NOMO-1 treated with dmso at 0.1 percent for 144 hours (cell line): Measurements from ENCODE around the gene ORAI1.
"Not testable (repeated sequence)": the region's sequence is repeated elsewhere in the genome, so short reads cannot be mapped to it uniquely, and the experiment has no call there.

ENCODE experiments used
- DNase-seq: peaks from one replicate; lab custom pipeline; 2025; ENCODE audit not compliant: unreplicated experiment; lab: John Stamatoyannopoulos, UW

The ORAI1 gene

DNA sequence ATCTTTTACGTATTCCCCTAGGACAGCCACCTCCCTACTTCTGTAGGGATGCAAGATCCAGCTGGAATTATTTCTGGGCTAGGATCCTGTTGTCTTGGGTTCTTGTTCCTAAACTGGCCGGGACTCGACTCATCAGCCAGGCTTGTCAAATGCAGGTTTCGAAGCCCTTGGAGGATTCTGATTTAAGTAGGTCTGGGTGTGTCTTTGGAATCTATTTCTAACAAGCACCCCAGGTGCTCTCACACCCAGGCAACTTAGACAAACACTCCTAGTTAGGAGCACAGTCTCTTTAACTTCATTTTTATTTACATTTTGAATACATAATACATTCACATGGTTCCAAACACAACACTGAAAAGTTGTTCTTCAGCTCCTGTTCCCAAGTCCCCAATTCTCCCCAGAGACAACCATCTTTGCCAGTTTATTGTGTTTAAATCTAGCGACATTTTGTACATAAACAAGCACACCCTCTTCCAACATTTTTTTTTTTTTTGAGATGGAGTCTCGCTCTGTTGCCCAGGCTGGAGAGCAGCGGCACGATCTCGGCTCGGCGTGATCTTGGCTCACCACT lies 22.2 kb downstream of the ORAI1 start:
- no peak for DNase-seq

GRCh38 chr12:121649322-121649721 lies 23.0 kb downstream of the ORAI1 start:
- no peak for DNase-seq

DNA sequence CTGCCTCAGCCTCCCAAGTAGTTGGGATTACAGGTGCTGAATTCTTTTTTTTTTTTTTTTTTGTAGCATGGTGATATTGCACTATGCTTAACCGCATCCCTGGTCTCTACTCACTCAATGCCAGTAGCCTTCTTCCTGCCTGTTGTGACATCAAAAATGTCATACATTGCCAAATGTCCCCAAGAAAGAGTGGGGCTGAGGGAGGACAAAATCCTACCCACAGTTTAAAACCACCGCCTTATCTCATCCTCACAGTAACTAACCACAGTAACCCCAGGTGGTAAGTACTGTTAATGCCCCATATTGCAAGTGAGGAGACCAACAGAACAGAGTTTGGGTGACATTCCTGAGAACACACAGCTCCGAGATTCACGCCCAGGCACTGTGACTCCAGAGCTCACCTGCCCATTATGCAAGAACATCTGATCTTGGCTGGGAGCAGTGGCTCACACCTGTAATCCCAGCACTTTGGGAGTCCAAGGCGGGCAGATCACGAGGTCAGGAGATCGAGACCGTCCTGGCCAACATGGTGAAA lies 23.6 kb downstream of the ORAI1 start:
- peak; percentile 80 for DNase-seq

DNA sequence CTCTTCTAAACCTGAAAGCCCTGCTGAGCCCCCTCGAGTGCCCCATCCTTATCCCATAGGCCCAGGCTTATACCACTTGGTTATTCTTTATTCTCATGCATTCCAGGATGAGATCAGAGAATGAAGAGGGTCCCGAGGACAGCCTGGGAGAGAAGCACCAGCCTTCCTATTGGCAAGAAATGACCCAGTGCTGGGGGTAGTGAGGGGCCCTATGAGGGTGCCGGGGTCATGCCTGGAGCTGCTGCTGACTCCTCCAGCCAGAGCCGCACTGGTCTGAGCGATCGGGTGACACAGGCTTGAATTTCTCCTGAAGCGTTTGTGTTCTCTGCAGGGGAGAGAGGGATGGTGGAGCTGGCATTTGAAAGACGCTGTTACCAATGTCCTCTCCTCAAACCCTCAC lies 25.0 kb downstream of the ORAI1 start:
- no peak for DNase-seq

- DNase-seq, result no peak
These were observed 26.6 kb downstream of the ORAI1 start for GRCh38 chr12:121652767-121653497.

DNA sequence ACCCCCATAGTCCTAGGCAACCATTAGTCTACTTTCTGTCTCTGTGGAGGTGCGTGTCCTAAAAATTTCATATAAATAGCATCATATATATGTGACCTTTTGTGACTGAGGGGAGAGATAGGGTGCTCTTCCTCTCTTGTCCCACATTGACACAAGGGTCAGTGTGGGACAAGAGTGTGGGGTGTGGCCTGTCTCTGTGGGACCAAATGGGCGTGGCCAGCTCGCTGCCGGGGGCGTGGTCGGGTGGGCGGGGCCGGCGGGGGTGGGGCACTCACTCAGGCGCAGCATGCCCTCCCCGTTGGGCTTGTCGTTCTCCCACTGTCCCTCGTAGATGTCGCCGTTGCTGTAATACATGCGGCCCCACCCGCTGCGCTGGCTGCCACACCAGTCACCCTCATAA lies 27.7 kb downstream of the ORAI1 start:
- DNase-seq, result no peak

GRCh38 chr12:121656122-121656521 lies 29.8 kb downstream of the ORAI1 start:
- no peak for DNase-seq

GRCh38 chr12:121657305-121658008 lies 31.1 kb downstream of the ORAI1 start:
- DNase-seq, result no peak

DNA sequence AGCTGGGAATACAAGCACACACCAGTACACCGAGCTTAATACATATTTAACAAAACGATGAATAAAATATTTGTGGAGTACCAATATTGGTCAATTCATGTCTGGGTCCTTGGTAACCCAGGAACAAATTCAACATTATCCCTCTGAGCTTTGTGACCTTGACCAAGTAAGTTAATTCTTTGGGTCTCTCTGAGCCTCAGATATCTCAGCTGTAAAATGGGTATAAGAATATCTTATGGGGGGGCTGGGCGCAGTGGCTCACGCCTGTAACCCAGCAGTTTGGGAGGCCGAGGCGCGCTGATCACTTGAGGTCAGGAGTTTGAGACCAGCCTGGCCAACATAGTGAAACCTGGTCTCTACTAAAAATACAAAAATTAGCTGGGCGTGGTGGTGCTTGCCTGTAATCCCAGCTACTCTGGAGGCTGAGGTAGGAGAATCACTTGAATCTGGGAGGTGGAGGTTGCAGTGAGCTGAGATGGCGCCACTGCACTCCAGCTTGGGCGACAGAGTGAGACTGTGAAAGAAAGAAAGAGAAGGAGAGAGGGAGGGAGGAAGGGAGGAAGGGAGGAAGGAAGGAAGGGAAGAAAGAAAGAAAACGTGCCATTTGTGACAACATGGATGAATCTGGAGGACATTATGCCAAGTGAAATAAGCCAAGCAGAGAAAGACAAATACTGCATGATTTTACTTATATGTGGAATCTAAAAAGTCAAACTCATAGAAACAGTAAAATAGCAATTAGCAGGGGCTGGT lies 35.2 kb downstream of the ORAI1 start:
- not testable (repeated sequence) for DNase-seq

- DNase-seq, result no peak
These were observed 37.2 kb downstream of the ORAI1 start for GRCh38 chr12:121663610-121663929.

GRCh38 chr12:121666829-121667228 lies 40.5 kb downstream of the ORAI1 start:
- DNase-seq, result not testable (repeated sequence)

GRCh38 chr12:121668750-121669520 lies 42.6 kb downstream of the ORAI1 start:
- DNase-seq, result no peak

DNA sequence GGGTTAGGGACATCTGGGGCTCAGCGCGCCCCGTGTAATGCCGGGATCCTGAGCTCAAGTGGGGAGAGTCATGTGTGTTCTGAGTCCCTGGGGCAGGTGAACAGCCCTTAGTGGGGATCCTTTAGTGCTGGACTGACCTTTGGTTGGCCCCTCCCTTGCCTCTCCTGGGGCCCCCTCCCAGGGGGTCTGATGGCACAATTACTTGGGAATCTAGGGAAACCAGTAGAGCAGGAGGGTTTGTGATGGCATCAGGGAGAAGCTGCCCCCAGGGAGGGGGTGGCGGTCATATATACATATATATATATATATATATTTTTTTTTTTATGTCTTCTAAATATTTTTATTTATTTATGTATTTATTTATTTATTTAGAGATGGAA lies 43.2 kb downstream of the ORAI1 start, which contains the start of gene MORN3:
Gene MORN3 (minus strand): TSS at position 134 of the 380 bp plus-strand sequence. CDS start 171 bp downstream, outside the sequence.
- no peak for DNase-seq

DNA sequence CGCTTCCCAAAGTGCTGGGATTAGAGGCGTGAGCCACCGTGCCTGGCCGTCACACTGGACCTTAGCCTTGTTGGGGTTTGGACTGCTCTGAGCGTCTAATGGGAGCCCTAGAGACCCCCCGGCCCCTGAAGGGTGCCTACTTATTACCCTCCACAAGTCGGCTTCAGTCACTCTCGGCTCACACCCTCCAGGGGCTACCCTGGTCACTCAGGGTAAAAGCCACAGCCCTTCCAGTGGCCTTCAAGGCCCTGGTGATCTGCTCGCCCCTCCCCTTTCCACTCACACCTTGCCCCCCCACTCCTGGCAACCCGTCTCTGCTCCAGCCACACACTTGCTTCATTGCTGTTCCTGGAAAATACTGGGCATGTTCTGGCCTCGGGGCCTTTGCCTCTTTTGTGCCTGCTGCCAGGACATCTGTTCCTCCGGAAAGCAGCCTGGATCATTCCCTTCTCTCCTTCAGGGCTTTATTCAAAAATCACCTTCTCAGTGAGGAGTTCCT lies 46.7 kb downstream of the ORAI1 start:
- no peak for DNase-seq

- no peak for DNase-seq
These were observed 49.9 kb downstream of the ORAI1 start for GRCh38 chr12:121676190-121676589.

GRCh38 chr12:121678305-121678704 lies 52.0 kb downstream of the ORAI1 start:
- DNase-seq, result no peak

GRCh38 chr12:121678716-121679300 lies 52.5 kb downstream of the ORAI1 start:
- no peak for DNase-seq

DNA sequence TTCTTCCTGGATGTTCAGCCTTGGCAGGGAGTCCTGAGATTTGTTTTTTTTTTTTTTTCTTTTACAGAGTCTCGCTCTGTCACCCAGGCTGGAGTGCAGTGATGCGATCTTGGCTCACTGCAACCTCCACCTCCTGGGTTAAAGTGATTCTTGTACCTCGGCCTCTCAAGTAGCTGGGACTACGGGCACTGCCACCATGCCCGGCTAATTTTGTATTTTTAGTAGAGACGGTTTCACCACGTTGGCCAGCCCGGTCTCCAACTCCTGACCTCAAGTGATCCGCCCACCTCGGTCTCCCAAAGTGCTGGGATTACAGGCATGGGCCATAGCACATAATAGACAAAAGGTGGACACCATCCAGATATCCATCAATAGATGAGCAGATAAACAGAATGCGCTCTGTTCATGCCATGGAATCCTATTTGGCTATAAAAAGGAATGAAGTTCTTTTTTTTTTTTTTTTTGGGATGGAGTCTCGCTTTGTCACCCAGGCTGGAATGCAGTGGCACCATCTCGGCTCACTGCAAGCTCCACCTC lies 53.4 kb downstream of the ORAI1 start:
- not testable (repeated sequence) for DNase-seq

DNA sequence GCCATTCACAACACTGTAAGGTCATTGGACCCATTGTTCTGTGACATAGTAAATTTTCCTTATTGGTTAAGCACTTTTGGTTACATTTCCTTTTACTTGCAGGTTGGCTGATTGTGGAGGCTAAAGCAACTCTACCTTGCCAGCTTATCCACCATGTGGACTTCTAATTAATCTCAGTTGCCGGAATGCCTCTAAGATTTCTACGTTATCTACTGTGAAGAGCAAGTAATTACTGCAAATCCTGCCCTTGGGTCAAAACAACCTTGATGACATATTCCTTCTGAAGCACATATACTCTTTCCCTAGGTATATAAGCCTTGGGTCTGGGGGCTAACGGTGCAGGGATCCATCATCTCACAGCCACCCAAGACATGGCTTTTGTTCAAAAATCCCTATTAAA lies 62.6 kb downstream of the ORAI1 start:
- no peak for DNase-seq

DNA sequence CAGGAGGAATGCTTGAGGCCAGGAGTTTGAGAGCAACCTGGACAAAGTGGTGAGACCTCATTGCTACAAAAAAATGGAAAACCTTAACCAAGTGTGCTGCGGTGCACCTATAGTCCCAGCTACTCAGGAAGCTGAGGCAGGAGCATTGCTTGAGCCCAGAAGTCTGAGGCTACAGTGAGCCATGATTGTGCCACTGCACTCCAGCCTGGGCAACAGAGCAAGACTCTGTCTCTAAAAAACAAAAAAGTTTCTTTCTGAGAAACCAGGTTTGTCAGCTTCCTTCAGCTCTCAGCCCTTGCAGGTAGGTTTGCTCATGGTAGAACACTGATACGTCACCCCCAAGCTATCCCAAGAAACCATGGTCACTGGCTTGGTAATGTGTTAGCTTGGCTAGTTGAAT lies 63.1 kb downstream of the ORAI1 start:
- DNase-seq, result no peak
